Tibial artery (tissue), 4 donors: ENCODE measurements around the gene FAM227B.

ENCODE experiments used
- DNase-seq, 2 donors: peaks; one replicate each; pipeline ENCODE4 v3.0.0-alpha.2; 2019
- H3K27ac ChIP-seq, 2 donors: fragments of 200-600 bp; sonication (generic) in 1 of 2; 1 replicate in 1 of 2; 2 replicates in 1 of 2; pipeline ENCODE4 v1.5.1; 2018 to 2019; ENCODE audit warnings: mild to moderate bottlenecking in 1 of 2
- H3K27me3 ChIP-seq, 2 donors: fragments of 200-600 bp; sonication (generic) in 1 of 2; one replicate each; pipeline versions ENCODE4 v1.5.1 to v1.6.0; 2016 to 2019
- H3K36me3 ChIP-seq, 3 donors: fragments of 200-600 bp; sonication (generic) in 2 of 3; one replicate each; pipeline ENCODE4 v1.5.1; 2016 to 2019; ENCODE audit warnings: mild to moderate bottlenecking in 2 of 3
- H3K4me1 ChIP-seq, 4 donors: fragments of 200-600 bp; sonication (generic) in 2 of 4; 1 replicate in 3 of 4; 2 replicates in 1 of 4; pipeline ENCODE4 v1.5.1; 2016 to 2019
- H3K4me3 ChIP-seq, 2 donors: fragments of 200-600 bp; sonication (generic) in 1 of 2; 1 replicate in 1 of 2; 2 replicates in 1 of 2; pipeline ENCODE4 v1.5.1; 2018 to 2019; ENCODE audit warnings: mild to moderate bottlenecking in 2 of 2
- H3K9me3 ChIP-seq, 3 donors: fragments of 200-600 bp; sonication (generic) in 1 of 3; one replicate each; pipeline ENCODE4 v1.5.1; 2016 to 2019
- intact Hi-C: fragments of 100-400 bp; cut with DNase I; formaldehyde crosslinking; loops from one replicate; pipeline ENCODE4 v1.15.0; 2023; ENCODE audit warnings: low total_unique reads
- TF ChIP-seq, protein P1 (sequence below), 2 experiments: fragments of 200-600 bp in 1 of 2; fragments of 450-650 bp in 1 of 2; IDR thresholded peaks; one replicate each; pipeline ENCODE4 v1.5.1; 2017 to 2019; ENCODE audit warnings: antibody characterized with exemption in 2 of 2, mild to moderate bottlenecking in 1 of 2, moderate library complexity in 1 of 2

Gene FAM227B

DNA sequence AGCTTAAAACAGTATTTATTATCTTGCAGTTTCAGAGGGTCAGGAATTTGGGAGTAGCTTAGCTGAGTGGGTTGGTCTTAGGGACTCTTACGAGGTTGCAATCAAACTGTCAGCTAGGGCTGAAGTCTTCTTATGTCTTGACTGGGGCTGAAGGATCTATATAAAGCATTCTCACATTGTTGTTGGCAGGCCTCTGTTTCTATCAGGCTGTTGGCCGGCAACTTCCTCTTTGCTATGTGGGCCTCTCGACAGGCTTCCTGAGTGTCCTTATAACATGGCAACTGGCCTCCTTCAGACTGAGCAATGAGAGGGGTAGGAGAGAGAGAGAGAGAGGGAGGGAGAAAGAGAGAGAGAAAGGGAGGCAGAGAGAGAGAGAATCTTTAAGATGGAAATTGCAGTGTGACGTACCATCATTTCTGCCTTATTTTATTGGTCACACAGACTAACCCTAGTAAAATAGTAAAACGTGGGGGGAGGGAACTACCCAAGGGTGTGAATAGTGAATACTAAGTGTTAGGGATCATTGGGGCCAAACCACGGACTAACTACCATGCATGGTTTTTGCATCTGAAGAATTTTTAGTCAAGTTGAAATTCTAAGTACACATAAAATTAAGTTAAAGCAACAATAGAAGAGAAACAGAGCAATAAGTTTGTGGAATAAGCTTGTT lies 181.5 kb downstream of the FAM227B start:
- Histone ChIP-seq H3K4me1 (peaks cover 0 to 48% (median 7%) of the 10 kb centered on the region in 4 donors), H3K4me3 (no peak overlapping the region), H3K27me3 (no peaks in the 10 kb centered on the region), H3K36me3 (no peaks in the 10 kb centered on the region), H3K27ac (peak overlapping the region; percentile 5 to 6), H3K9me3 (no peaks in the 10 kb centered on the region)
- DNase-seq: peak; percentile 36 to 66
- intact Hi-C loops: no loop called here
- TF ChIP-seq, protein P1, sequence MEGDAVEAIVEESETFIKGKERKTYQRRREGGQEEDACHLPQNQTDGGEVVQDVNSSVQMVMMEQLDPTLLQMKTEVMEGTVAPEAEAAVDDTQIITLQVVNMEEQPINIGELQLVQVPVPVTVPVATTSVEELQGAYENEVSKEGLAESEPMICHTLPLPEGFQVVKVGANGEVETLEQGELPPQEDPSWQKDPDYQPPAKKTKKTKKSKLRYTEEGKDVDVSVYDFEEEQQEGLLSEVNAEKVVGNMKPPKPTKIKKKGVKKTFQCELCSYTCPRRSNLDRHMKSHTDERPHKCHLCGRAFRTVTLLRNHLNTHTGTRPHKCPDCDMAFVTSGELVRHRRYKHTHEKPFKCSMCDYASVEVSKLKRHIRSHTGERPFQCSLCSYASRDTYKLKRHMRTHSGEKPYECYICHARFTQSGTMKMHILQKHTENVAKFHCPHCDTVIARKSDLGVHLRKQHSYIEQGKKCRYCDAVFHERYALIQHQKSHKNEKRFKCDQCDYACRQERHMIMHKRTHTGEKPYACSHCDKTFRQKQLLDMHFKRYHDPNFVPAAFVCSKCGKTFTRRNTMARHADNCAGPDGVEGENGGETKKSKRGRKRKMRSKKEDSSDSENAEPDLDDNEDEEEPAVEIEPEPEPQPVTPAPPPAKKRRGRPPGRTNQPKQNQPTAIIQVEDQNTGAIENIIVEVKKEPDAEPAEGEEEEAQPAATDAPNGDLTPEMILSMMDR (IDR thresholded peaks at IDR 0.05): no peak

DNA sequence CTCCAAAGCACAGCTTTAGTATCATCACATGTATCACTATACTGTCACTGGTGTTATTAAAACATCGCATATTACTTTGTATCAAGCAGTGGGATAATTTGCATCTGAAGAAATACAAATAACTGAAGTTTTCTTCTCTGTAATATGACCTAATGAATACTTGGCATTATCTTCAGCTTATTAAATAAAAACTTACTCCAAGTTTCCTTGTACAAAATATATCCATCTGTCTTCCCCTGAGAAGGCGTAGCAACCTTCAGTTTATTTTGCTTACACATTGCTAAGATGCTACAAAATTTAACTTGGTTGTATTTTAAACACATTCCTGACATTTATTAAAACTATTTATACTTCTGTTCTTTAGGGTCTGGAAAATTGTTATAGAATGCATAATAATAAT lies 183.9 kb downstream of the FAM227B start:
- Histone ChIP-seq H3K27me3 (no peaks in the 10 kb centered on the region), H3K4me1 (peaks cover 0 to 48% (median 7%) of the 10 kb centered on the region in 4 donors), H3K27ac (no peak overlapping the region), H3K9me3 (no peaks in the 10 kb centered on the region), H3K4me3 (no peak overlapping the region), H3K36me3 (no peaks in the 10 kb centered on the region)
- DNase-seq: no peak
- TF ChIP-seq, protein P1 (IDR thresholded peaks at IDR 0.05): no peak
- intact Hi-C loops: no loop called here

DNA sequence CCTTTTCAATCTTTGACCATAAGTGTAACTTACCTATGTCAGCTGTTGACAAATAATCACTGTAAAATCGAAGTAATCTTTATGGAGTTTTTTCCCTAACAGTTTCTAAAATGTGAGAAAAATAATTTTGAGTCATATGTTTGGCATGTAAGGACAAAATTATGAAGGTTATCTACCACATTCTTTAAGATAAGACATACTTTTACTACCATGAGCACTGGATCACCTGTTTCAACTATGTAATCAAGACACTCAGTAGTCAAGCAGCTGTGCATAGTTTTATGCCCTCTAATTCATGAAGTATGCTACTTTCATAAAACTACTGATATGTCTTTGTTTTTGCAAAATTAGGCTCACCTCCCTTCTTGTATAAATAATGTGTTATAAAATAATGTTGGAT lies 185.4 kb downstream of the FAM227B start:
- H3K4me3 ChIP-seq: no peak overlapping the region
- H3K27ac ChIP-seq: no peak overlapping the region
- no peaks in the 10 kb centered on the region for H3K36me3 ChIP-seq
- peaks cover 0 to 37% (median 7%) of the 10 kb centered on the region in 4 donors for H3K4me1 ChIP-seq
- DNase-seq: no peak
- intact Hi-C loops: no loop called here
- TF ChIP-seq, protein P1 (IDR thresholded peaks at IDR 0.05): no peak
- no peaks in the 10 kb centered on the region for H3K9me3 ChIP-seq
- H3K27me3 ChIP-seq: no peaks in the 10 kb centered on the region

DNA sequence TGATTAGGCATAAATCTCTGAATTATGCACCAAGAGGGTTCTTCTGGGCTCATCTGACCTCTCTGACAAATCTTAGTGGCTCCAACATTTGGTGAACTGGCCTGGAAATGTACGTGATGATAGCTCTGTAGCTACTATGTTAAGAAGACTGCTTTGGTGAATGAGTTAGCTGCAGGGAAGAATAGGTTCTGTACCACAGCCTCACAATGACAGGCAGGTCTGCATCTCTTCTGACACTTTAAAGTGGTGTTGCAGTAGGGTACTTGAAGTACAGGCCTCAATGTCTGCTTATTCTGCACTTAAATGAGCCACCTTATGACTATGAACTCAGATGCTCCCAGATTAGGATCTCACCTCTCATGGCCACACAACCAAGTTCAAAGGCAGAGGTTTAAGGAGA lies 190.6 kb downstream of the FAM227B start:
- no peak for DNase-seq
- no peaks in the 10 kb centered on the region for H3K9me3 ChIP-seq
- H3K27ac ChIP-seq: no peak overlapping the region
- no peaks in the 10 kb centered on the region for H3K27me3 ChIP-seq
- H3K36me3 ChIP-seq: no peaks in the 10 kb centered on the region
- TF ChIP-seq, protein P1 (IDR thresholded peaks at IDR 0.05): no peak
- no peak overlapping the region for H3K4me3 ChIP-seq
- no peaks in the 10 kb centered on the region for H3K4me1 ChIP-seq
- intact Hi-C loops: no loop called here

DNA sequence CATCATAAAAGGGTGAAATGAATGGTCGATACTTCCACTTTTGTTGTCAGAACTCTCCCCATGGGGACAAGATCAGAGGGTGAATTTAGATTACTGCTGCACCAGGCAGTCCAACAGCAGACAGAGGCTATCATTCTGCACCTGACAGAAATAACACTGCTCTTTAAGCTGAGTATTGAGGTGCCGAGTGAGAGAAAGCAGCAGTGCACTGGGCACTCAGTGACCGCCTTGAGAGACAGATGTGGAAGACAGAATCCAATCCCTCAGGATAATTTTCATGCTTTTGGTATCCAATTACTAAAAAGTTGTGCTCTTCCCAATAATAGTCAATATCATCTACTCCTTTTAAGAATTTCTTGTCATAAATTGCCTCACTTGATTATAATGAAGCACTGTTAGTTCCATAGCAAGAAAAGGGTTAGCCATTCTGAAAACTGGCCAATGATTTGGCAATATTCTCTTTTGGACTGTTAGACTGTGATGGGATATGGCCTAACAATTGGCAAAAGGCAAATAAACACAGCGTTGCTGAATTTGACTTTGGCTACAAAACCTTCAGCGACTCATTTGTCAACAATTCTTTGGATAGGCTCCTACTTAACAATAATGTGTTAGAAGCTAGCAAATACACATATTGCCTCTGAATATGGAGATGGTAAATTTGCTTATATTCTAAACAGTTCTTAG lies 192.1 kb downstream of the FAM227B start:
- H3K4me3 ChIP-seq: peak overlapping the region in 1 of 2 donors; percentile 8
- intact Hi-C loops: loop anchor here (10.0 kb wide), 1 partner anchor 564 kb away; no protein-coding TSS in a partner anchor

More for the DNA sequence above, 192.1 kb downstream of the FAM227B start:
- Histone ChIP-seq H3K27ac (no peak overlapping the region), H3K36me3 (no peaks in the 10 kb centered on the region), H3K4me1 (no peaks in the 10 kb centered on the region), H3K9me3 (no peaks in the 10 kb centered on the region), H3K27me3 (no peaks in the 10 kb centered on the region)
- no peak for DNase-seq
- TF ChIP-seq, protein P1 (IDR thresholded peaks at IDR 0.05): no peak
